NCI-H460 (cell line): ENCODE data around the gene TMEM207. TPM values are rescaled to one million over a fixed set of nuclear protein-coding genes. Genes with fewer than 3 reads are reported as not detected.

Source experiments
- DNase-seq: peaks from one replicate; pipeline ENCODE4 v3.0.0-alpha.2; 2016; ENCODE audit warnings: low read depth; ENCODE audit errors: extremely low read depth
- total RNA-seq: library from RNA; depleted of rRNA; stranded (reverse); fragments of >200 nt; shearing (Covaris generic); gene quantifications from 2 replicates; pipeline ENCODE4 v1.2.3, GENCODE V29; 2014; rRNA removed

TMEM207 gene
- total RNA-seq, 1 experiment from 2014 or later: not detected

DNA sequence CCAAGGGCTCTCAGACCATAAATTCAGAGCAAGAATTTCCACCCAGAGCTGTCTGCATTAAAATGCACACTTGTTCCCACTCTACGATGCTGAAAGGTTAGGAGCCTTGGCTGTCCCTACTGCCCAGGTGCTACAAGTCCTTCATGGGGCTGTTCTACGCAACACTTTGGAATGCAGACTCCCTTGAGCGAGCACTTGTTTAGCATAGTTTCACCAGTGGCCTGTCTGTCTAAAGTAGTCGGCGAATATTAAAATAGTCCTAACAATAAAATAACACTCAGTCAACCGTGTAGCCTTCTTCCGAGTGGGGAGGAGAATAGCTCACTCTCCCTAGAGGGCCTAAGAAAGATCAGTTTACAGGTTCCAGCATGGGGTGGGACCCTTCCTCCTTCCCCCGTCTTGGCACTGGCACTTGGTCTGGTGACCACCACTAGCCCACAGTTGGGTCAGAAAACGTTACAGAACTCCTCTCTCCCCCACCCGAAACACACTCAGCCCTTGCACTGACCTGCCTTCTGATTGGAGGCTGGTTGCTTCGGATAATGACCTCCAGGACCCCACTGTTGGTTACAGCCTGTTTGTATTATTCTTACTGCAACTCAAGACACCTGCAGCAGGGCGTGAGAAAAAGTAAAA is 62.0 kb downstream of the TMEM207 start, which contains the start of gene CLDN16:
CLDN16 (plus strand) TSS at position 586 of the 636 bp plus-strand sequence. CDS start 167 bp downstream, outside the sequence.
- DNase-seq: no peak

- DNase-seq: peak; percentile 96
Observed at GRCh38 chr3:190385731-190386688, 63.7 kb downstream of the TMEM207 start.

- peak; percentile 84 for DNase-seq
Observed at GRCh38 chr3:190384309-190384756, 65.4 kb downstream of the TMEM207 start.

DNA sequence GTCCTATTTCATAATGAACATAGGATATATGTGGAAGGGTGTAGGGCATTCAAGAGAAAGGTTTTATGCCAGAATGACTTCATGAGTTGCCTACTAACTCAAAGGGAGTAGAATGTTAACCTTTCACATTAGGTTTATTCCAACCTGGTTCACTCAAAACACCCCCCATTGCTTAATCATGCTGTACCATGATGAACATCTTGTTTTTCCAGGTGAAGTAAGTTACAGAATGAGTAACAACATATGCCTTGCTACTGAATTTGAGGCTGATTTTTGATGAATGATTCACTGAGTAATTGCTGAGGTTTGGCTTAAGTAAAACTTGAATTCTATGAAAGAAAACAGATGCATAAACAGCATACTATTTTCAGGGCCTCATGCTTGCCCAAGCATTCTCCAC is 67.6 kb downstream of the TMEM207 start:
- DNase-seq: no peak

DNA sequence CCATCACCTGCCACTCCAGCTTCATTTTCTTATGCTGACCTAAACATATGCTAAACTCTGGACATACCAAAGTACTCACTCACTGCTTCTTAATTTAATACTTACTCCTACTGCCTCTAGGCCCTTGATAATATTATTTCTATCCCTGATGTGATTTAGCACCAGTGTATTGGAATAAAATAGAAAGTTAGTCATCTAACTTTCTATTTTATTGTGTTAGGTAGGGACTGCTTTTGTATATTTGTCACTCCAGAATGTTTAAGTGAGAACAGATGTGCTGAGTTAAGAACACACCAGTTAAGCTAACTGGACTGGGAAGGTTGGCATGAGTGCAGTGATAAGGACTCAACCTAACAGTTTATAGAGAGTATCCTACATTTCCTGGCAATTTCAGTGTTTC is 68.3 kb downstream of the TMEM207 start:
- no peak for DNase-seq

DNA sequence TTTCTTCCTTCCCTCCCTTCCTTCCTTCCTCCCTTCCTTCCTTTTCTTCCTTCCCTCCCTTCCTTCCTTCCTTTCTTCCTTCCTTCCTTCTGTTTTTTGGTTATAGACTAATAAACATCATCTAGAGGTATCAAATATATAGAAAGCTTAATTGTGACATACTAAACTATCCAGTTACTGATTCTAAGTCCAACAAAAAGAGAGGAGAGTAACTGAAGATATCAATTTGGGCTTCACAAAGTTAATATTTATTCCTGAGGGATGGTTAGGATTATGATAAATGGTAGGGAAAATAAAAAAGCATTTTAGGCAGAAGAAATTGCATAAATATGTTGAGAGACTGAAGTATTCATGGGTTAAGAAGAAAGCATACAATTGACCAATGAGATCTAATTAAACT is 69.5 kb downstream of the TMEM207 start:
- no peak for DNase-seq

Other genes starting within 250 kb of the TMEM207 start
- gene CLDN1, start 127.5 kb downstream of the TMEM207 start, total RNA-seq: 115 and 121 TPM in 2 replicates
- gene CLDN16, start 61.7 kb downstream of the TMEM207 start, total RNA-seq: 0.78 and 0.87 TPM in 2 replicates
- gene IL1RAP, start 64.2 kb upstream of the TMEM207 start, total RNA-seq: 39.8 and 39.9 TPM in 2 replicates